ENCODE measurements around the gene SCYGR7. TPM values are rescaled to one million over a fixed set of nuclear protein-coding genes. Genes with fewer than 3 reads are reported as not detected.

Gene SCYGR7
- total and polyA plus RNA-seq, 10 of the 15 experiments (the other 5 are each of a cell fraction or from before 2014, with no cell fraction given), result not detected

DNA sequence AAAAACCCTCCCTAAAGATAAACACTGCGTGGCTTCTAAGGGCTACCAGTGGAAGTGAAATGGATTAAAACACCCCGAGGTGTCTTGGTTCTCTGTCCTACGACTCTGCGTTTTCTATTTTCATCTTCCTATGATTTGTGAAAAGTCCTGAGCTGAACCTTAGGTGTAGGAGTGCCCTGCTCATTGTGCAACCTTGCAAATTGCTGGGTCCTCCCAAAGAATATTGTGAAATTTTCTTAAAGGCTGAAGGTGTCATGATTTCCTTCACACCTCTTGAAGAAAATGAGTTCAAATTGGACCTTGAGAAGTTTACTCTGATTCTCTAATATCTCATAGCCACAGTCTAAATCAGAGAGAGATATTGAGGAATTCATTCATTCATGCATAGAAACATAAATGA lies 8.5 kb upstream of the SCYGR7 start:
- no peak for FAIRE-seq
- no peaks in the 10 kb centered on the region for H3K4me1 ChIP-seq (ENCODE audit: control insufficient read depth, insufficient read depth, low read length)
- BruUV-seq (replicated peaks), result no TSS peak
- no peaks in the 10 kb centered on the region for H3K79me2 ChIP-seq (ENCODE audit: control insufficient read depth, insufficient read depth, low read length)
- WGBS (ENCODE audit: insufficient coverage, insufficient replicate concordance, low lambda C conversion rate, missing lambda C conversion rate), result 50% methylated on average over 4 of the region's 4 CpGs
- no peak overlapping the region for H2AFZ ChIP-seq (ENCODE audit: control insufficient read depth, low read depth, low read length)
- ATAC-seq, result no peak
- RAD21 ChIA-PET (ENCODE audit: unreplicated experiment), result no interaction called here
- CTCF ChIA-PET, result interaction anchor here (0.7 kb wide), 1 partner anchor 677 kb away, joined by 3 read pairs; no protein-coding TSS in a partner anchor
- H3K4me2 ChIP-seq (ENCODE audit: control insufficient read depth, insufficient read depth), result no peak overlapping the region
- no peak overlapping the region for H3K4me3 ChIP-seq
- SMC1A ChIA-PET (ENCODE audit: uncharacterized antibody, unreplicated experiment), result no interaction called here
- H4K20me1 ChIP-seq (ENCODE audit: control insufficient read depth, insufficient read depth), result no peaks in the 10 kb centered on the region
- no peak overlapping the region for H3K27ac ChIP-seq (ENCODE audit: control insufficient read depth, insufficient read depth)
- intact Hi-C loops (cut with micrococcal nuclease; ENCODE audit: unreplicated experiment) (no loop called here), in situ Hi-C loops (cut with MboI) (no loop called here)
- H3K9me3 ChIP-seq (replicated peaks; ENCODE audit: control insufficient read depth, insufficient read depth, low read length), result no peaks in the 10 kb centered on the region
- no peak for TF ChIP-seq IKZF2 (IDR thresholded peaks at IDR 0.05)
- no peak for TF ChIP-seq USF1 (IDR thresholded peaks at IDR 0.05; ENCODE audit: borderline replicate concordance, extremely low read length, insufficient read depth, low read depth, low read length)
- no peak for TF ChIP-seq SMAD1 (IDR thresholded peaks at IDR 0.05; ENCODE audit: low read depth, partially characterized antibody)
- no peak for TF ChIP-seq BHLHE40 (IDR thresholded peaks at IDR 0.05; ENCODE audit: borderline replicate concordance in 1 of 2, low read depth in 2 of 2, low read length in 1 of 2)
- TF ChIP-seq TCF3 (IDR thresholded peaks at IDR 0.05; ENCODE audit: borderline replicate concordance, insufficient read depth, low read depth, low read length), result no peak
- TF ChIP-seq NFXL1 (IDR thresholded peaks at IDR 0.05; ENCODE audit: borderline replicate concordance), result no peak
- DNase-seq (ENCODE audit: low read depth, low spot score), result no peak
- POLR2A ChIA-PET, result no interaction called here
- no peaks in the 10 kb centered on the region for H3K27me3 ChIP-seq (replicated peaks in 1 of 2; ENCODE audit: control insufficient read depth in 2 of 2, insufficient read depth in 2 of 2, low read length in 1 of 2)
- H3K36me3 ChIP-seq (ENCODE audit: control insufficient read depth in 2 of 2, insufficient read depth in 2 of 2, low read length in 1 of 2), result no peaks in the 10 kb centered on the region
- H3K9ac ChIP-seq (ENCODE audit: control insufficient read depth, insufficient read depth, low read length), result no peak overlapping the region

DNA sequence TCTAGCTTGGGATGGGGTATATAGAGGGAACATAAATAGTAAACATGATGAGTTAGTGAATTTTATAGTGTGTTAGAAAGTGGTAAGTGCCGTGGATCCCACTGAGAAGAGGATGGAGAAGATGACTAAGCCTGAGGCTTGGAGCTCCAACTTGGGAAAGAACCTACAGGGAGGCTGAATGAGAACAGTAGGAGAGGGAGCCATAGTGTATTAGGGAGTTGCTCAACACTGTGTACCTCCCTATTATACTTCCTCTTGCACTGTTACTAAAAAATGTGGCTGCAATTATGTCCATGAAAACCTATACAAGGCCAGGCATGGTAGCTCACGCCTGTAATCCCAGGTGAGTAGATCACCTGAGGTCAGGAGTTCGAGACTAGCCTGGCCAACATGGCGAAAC lies 7.5 kb upstream of the SCYGR7 start:
- H3K9me3 ChIP-seq (replicated peaks; ENCODE audit: control insufficient read depth, insufficient read depth, low read length), result no peaks in the 10 kb centered on the region
- CTCF ChIA-PET, result interaction anchor here (1.5 kb wide), 1 partner anchor 141 kb away, joined by 5 read pairs; no protein-coding TSS in a partner anchor
- no peak for ATAC-seq
- no TSS peak for BruUV-seq (replicated peaks)
- no peaks in the 10 kb centered on the region for H3K79me2 ChIP-seq (ENCODE audit: control insufficient read depth, insufficient read depth, low read length)
- no peaks in the 10 kb centered on the region for H3K27me3 ChIP-seq (replicated peaks in 1 of 2; ENCODE audit: control insufficient read depth in 2 of 2, insufficient read depth in 2 of 2, low read length in 1 of 2)
- DNase-seq (ENCODE audit: low read depth, low spot score), result no peak
- H3K36me3 ChIP-seq (ENCODE audit: control insufficient read depth in 2 of 2, insufficient read depth in 2 of 2, low read length in 1 of 2), result no peaks in the 10 kb centered on the region
- H3K4me3 ChIP-seq, result no peak overlapping the region
- H4K20me1 ChIP-seq (ENCODE audit: control insufficient read depth, insufficient read depth), result no peaks in the 10 kb centered on the region
- TF ChIP-seq NFYA (IDR thresholded peaks at IDR 0.05; ENCODE audit: borderline replicate concordance, low read depth, low read length) (no peak), IKZF1 (conservative IDR thresholded peaks at IDR 0.05) (no peak), FOS (IDR thresholded peaks at IDR 0.05; ENCODE audit: borderline replicate concordance, extremely low read depth, insufficient read length) (no peak)
- TF ChIP-seq, protein P1, sequence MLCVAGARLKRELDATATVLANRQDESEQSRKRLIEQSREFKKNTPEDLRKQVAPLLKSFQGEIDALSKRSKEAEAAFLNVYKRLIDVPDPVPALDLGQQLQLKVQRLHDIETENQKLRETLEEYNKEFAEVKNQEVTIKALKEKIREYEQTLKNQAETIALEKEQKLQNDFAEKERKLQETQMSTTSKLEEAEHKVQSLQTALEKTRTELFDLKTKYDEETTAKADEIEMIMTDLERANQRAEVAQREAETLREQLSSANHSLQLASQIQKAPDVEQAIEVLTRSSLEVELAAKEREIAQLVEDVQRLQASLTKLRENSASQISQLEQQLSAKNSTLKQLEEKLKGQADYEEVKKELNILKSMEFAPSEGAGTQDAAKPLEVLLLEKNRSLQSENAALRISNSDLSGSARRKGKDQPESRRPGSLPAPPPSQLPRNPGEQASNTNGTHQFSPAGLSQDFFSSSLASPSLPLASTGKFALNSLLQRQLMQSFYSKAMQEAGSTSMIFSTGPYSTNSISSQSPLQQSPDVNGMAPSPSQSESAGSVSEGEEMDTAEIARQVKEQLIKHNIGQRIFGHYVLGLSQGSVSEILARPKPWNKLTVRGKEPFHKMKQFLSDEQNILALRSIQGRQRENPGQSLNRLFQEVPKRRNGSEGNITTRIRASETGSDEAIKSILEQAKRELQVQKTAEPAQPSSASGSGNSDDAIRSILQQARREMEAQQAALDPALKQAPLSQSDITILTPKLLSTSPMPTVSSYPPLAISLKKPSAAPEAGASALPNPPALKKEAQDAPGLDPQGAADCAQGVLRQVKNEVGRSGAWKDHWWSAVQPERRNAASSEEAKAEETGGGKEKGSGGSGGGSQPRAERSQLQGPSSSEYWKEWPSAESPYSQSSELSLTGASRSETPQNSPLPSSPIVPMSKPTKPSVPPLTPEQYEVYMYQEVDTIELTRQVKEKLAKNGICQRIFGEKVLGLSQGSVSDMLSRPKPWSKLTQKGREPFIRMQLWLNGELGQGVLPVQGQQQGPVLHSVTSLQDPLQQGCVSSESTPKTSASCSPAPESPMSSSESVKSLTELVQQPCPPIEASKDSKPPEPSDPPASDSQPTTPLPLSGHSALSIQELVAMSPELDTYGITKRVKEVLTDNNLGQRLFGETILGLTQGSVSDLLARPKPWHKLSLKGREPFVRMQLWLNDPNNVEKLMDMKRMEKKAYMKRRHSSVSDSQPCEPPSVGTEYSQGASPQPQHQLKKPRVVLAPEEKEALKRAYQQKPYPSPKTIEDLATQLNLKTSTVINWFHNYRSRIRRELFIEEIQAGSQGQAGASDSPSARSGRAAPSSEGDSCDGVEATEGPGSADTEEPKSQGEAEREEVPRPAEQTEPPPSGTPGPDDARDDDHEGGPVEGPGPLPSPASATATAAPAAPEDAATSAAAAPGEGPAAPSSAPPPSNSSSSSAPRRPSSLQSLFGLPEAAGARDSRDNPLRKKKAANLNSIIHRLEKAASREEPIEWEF (IDR thresholded peaks at IDR 0.05; ENCODE audit: insufficient replicate concordance, low read depth, low read length), result no peak
- intact Hi-C loops (cut with micrococcal nuclease; ENCODE audit: unreplicated experiment), result no loop called here
- in situ Hi-C loops (cut with MboI), result no loop called here
- H3K4me2 ChIP-seq (ENCODE audit: control insufficient read depth, insufficient read depth), result no peak overlapping the region
- H3K9ac ChIP-seq (ENCODE audit: control insufficient read depth, insufficient read depth, low read length), result no peak overlapping the region
- POLR2A ChIA-PET, result no interaction called here
- no peak overlapping the region for H2AFZ ChIP-seq (ENCODE audit: control insufficient read depth, low read depth, low read length)
- H3K4me1 ChIP-seq (ENCODE audit: control insufficient read depth, insufficient read depth, low read length), result no peaks in the 10 kb centered on the region
- RAD21 ChIA-PET (ENCODE audit: unreplicated experiment), result interaction anchor here (1.0 kb wide), 1 partner anchor 9 kb away, joined by 3 read pairs; no protein-coding TSS in a partner anchor
- SMC1A ChIA-PET (ENCODE audit: uncharacterized antibody, unreplicated experiment), result no interaction called here
- 33% methylated on average over 4 of the region's 4 CpGs for whole genome bisulfite sequencing (ENCODE audit: insufficient coverage, insufficient replicate concordance, low lambda C conversion rate, missing lambda C conversion rate)
- FAIRE-seq, result no peak
- no peak overlapping the region for H3K27ac ChIP-seq (ENCODE audit: control insufficient read depth, insufficient read depth)

Data from GM12878 (cell line).